ENCODE measurements around the gene VCL.

VCL gene

GRCh38 chr10:73991203-73991883 lies 6.6 kb upstream of the VCL start:
- no peak for TF ChIP-seq GATA3 (IDR thresholded peaks at IDR 0.05; ENCODE audit: low read depth, low read length)
- no peak for TF ChIP-seq GATA2 (IDR thresholded peaks at IDR 0.05; ENCODE audit: low read depth, low read length)

- no peak for TF ChIP-seq GATA2 (IDR thresholded peaks at IDR 0.05; ENCODE audit: low read depth, low read length)
- TF ChIP-seq GATA3 (IDR thresholded peaks at IDR 0.05; ENCODE audit: low read depth, low read length) = no peak
Measured at GRCh38 chr10:73991884-73992245, 6.1 kb upstream of the VCL start.

- TF ChIP-seq GATA2 (IDR thresholded peaks at IDR 0.05; ENCODE audit: low read depth, low read length) (no peak), GATA3 (IDR thresholded peaks at IDR 0.05; ENCODE audit: low read depth, low read length) (no peak)
Measured at GRCh38 chr10:73992899-73993788, 4.8 kb upstream of the VCL start.

GRCh38 chr10:73995035-73995358 lies 2.9 kb upstream of the VCL start:
- TF ChIP-seq GATA3 (IDR thresholded peaks at IDR 0.05; ENCODE audit: low read depth, low read length) (no peak), GATA2 (IDR thresholded peaks at IDR 0.05; ENCODE audit: low read depth, low read length) (no peak)

GRCh38 chr10:73997461-73997786 lies 492 bp upstream of the VCL start:
- no peak for TF ChIP-seq GATA3 (IDR thresholded peaks at IDR 0.05; ENCODE audit: low read depth, low read length)
- no peak for TF ChIP-seq GATA2 (IDR thresholded peaks at IDR 0.05; ENCODE audit: low read depth, low read length)

GRCh38 chr10:73998623-73998928 lies 660 bp downstream of the VCL start:
- no peak for TF ChIP-seq GATA3 (IDR thresholded peaks at IDR 0.05; ENCODE audit: low read depth, low read length)
- no peak for TF ChIP-seq GATA2 (IDR thresholded peaks at IDR 0.05; ENCODE audit: low read depth, low read length)

GRCh38 chr10:73998929-73999691 lies 1.2 kb downstream of the VCL start:
- TF ChIP-seq GATA3 (IDR thresholded peaks at IDR 0.05; ENCODE audit: low read depth, low read length) = no peak

GRCh38 chr10:73999703-74000102 lies 1.8 kb downstream of the VCL start:
- TF ChIP-seq GATA3 (IDR thresholded peaks at IDR 0.05; ENCODE audit: low read depth, low read length) (no peak), GATA2 (IDR thresholded peaks at IDR 0.05; ENCODE audit: low read depth, low read length) (no peak)

GRCh38 chr10:74000892-74001669 lies 3.2 kb downstream of the VCL start:
- no peak for TF ChIP-seq GATA3 (IDR thresholded peaks at IDR 0.05; ENCODE audit: low read depth, low read length)

GRCh38 chr10:74006269-74006668 lies 8.4 kb downstream of the VCL start:
- TF ChIP-seq GATA3 (IDR thresholded peaks at IDR 0.05; ENCODE audit: low read depth, low read length) (no peak), GATA2 (IDR thresholded peaks at IDR 0.05; ENCODE audit: low read depth, low read length) (no peak)

- no peak for TF ChIP-seq GATA3 (IDR thresholded peaks at IDR 0.05; ENCODE audit: low read depth, low read length)
- no peak for TF ChIP-seq GATA2 (IDR thresholded peaks at IDR 0.05; ENCODE audit: low read depth, low read length)
Measured at GRCh38 chr10:74008212-74008731, 10.4 kb downstream of the VCL start.

- TF ChIP-seq GATA3 (IDR thresholded peaks at IDR 0.05; ENCODE audit: low read depth, low read length) (no peak), GATA2 (IDR thresholded peaks at IDR 0.05; ENCODE audit: low read depth, low read length) (no peak)
Measured at GRCh38 chr10:74011017-74011416, 13.1 kb downstream of the VCL start.

GRCh38 chr10:74011770-74012169 lies 13.9 kb downstream of the VCL start:
- TF ChIP-seq GATA3 (IDR thresholded peaks at IDR 0.05; ENCODE audit: low read depth, low read length) (no peak), GATA2 (IDR thresholded peaks at IDR 0.05; ENCODE audit: low read depth, low read length) (no peak)

- TF ChIP-seq GATA3 (IDR thresholded peaks at IDR 0.05; ENCODE audit: low read depth, low read length) = no peak
- TF ChIP-seq GATA2 (IDR thresholded peaks at IDR 0.05; ENCODE audit: low read depth, low read length) = no peak
Measured at GRCh38 chr10:74012480-74012879, 14.6 kb downstream of the VCL start.

All from SH-SY5Y (cell line).